Liver (tissue), 3 donors: ENCODE measurements around the gene CST4.

ENCODE experiments used
- GABPA ChIP-seq, 2 donors: IDR thresholded peaks in 1 of 2; conservative IDR thresholded peaks in 1 of 2; 2 replicates each; pipeline ENCODE4 v1.6.1; 2016; ENCODE audit warnings: antibody characterized with exemption in 2 of 2, mild to moderate bottlenecking in 1 of 2, moderate library complexity in 1 of 2
- HNF4G ChIP-seq: IDR thresholded peaks from 2 replicates; pipeline ENCODE4 v1.6.1; 2016; ENCODE audit warnings: antibody characterized with exemption
- JUND ChIP-seq, 2 donors: IDR thresholded peaks; 2 replicates each; pipeline ENCODE4 v1.6.1; 2016; ENCODE audit warnings: antibody characterized with exemption in 2 of 2
- NR2F2 ChIP-seq: IDR thresholded peaks from 2 replicates; pipeline ENCODE4 v1.6.1; 2016; ENCODE audit warnings: antibody characterized with exemption
- RAD21 ChIP-seq, 2 donors: IDR thresholded peaks; 2 replicates each; pipeline ENCODE4 v1.6.1; 2016; ENCODE audit warnings: antibody characterized with exemption in 2 of 2, mild to moderate bottlenecking in 2 of 2
- RXRA ChIP-seq, 2 donors: IDR thresholded peaks; 2 replicates each; pipeline ENCODE4 v1.6.1; 2017 to 2018; ENCODE audit warnings: antibody characterized with exemption in 2 of 2, mild to moderate bottlenecking in 1 of 2
- SP1 ChIP-seq: IDR thresholded peaks from 2 replicates; pipeline ENCODE4 v1.6.1; 2018; ENCODE audit warnings: antibody characterized with exemption, mild to moderate bottlenecking
- TAF1 ChIP-seq: conservative IDR thresholded peaks from 2 replicates; pipeline ENCODE4 v1.6.1; 2016; ENCODE audit warnings: antibody characterized with exemption, mild to moderate bottlenecking
- YY1 ChIP-seq: IDR thresholded peaks from 2 replicates; pipeline ENCODE4 v1.6.1; 2016; ENCODE audit warnings: antibody characterized with exemption, mild to moderate bottlenecking
- TF ChIP-seq, protein P1 (sequence below): fragments of 150-350 bp; IDR thresholded peaks from 2 replicates; pipeline ENCODE4 v1.5.1; 2017; ENCODE audit warnings: improper control_type of control experiment, low read depth, low read length; ENCODE audit not compliant: missing input control
- TF ChIP-seq, protein P2 (sequence below): IDR thresholded peaks from 2 replicates; pipeline ENCODE4 v1.6.1; 2016; ENCODE audit warnings: antibody characterized with exemption
- TF ChIP-seq, protein P3 (sequence below): IDR thresholded peaks from 2 replicates; pipeline ENCODE4 v1.6.1; 2016; ENCODE audit warnings: antibody characterized with exemption
- TF ChIP-seq, protein P4 (sequence below): IDR thresholded peaks from 2 replicates; pipeline ENCODE4 v1.6.1; 2016; ENCODE audit warnings: antibody characterized with exemption, mild to moderate bottlenecking
- donor health status: healthy.
- donor health status: healthy.

DNA sequence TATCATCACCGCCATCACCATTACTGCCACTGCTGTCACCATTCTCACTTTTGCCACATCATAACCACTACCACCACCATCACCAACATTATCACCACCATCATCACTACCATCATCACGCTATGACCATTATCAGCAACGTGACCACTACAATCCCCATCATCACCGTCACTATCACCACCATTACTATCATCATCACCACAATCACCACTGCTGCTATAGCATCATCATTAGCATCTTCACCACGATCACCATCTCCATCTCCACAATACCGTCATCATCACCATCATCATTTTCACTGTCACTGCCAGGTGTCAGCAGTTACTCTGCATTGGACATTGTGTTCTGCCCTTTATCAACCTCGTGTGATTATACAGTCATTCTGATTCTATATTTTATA, 19.0 kb downstream of the CST4 start:
- TF ChIP-seq, protein P1, sequence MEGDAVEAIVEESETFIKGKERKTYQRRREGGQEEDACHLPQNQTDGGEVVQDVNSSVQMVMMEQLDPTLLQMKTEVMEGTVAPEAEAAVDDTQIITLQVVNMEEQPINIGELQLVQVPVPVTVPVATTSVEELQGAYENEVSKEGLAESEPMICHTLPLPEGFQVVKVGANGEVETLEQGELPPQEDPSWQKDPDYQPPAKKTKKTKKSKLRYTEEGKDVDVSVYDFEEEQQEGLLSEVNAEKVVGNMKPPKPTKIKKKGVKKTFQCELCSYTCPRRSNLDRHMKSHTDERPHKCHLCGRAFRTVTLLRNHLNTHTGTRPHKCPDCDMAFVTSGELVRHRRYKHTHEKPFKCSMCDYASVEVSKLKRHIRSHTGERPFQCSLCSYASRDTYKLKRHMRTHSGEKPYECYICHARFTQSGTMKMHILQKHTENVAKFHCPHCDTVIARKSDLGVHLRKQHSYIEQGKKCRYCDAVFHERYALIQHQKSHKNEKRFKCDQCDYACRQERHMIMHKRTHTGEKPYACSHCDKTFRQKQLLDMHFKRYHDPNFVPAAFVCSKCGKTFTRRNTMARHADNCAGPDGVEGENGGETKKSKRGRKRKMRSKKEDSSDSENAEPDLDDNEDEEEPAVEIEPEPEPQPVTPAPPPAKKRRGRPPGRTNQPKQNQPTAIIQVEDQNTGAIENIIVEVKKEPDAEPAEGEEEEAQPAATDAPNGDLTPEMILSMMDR = no peak
- TF ChIP-seq YY1 = no peak
- no peak for TF ChIP-seq RAD21 (IDR thresholded peaks at IDR 0.05)
- TF ChIP-seq JUND (IDR thresholded peaks at IDR 0.05) = no peak
- no peak for TF ChIP-seq SP1
- no peak for TF ChIP-seq GABPA (IDR thresholded peaks at IDR 0.05 in 1 of 2, conservative IDR thresholded peaks at IDR 0.05 in 1 of 2)
- no peak for TF ChIP-seq RXRA (IDR thresholded peaks at IDR 0.05)
- TF ChIP-seq TAF1 = no peak
- TF ChIP-seq, protein P2, sequence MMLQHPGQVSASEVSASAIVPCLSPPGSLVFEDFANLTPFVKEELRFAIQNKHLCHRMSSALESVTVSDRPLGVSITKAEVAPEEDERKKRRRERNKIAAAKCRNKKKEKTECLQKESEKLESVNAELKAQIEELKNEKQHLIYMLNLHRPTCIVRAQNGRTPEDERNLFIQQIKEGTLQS = no peak
- no peak for TF ChIP-seq HNF4G
- TF ChIP-seq, protein P3, sequence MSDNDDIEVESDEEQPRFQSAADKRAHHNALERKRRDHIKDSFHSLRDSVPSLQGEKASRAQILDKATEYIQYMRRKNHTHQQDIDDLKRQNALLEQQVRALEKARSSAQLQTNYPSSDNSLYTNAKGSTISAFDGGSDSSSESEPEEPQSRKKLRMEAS = no peak
- TF ChIP-seq, protein P4, sequence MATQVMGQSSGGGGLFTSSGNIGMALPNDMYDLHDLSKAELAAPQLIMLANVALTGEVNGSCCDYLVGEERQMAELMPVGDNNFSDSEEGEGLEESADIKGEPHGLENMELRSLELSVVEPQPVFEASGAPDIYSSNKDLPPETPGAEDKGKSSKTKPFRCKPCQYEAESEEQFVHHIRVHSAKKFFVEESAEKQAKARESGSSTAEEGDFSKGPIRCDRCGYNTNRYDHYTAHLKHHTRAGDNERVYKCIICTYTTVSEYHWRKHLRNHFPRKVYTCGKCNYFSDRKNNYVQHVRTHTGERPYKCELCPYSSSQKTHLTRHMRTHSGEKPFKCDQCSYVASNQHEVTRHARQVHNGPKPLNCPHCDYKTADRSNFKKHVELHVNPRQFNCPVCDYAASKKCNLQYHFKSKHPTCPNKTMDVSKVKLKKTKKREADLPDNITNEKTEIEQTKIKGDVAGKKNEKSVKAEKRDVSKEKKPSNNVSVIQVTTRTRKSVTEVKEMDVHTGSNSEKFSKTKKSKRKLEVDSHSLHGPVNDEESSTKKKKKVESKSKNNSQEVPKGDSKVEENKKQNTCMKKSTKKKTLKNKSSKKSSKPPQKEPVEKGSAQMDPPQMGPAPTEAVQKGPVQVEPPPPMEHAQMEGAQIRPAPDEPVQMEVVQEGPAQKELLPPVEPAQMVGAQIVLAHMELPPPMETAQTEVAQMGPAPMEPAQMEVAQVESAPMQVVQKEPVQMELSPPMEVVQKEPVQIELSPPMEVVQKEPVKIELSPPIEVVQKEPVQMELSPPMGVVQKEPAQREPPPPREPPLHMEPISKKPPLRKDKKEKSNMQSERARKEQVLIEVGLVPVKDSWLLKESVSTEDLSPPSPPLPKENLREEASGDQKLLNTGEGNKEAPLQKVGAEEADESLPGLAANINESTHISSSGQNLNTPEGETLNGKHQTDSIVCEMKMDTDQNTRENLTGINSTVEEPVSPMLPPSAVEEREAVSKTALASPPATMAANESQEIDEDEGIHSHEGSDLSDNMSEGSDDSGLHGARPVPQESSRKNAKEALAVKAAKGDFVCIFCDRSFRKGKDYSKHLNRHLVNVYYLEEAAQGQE = no peak
- no peak for TF ChIP-seq NR2F2
